Inferior parietal cortex (tissue), 1 donor: ENCODE data around the gene ST6GAL1.
"Not testable (repeated sequence)": the region's sequence is repeated elsewhere in the genome, so short reads cannot be mapped to it uniquely, and the experiment has no call there.

Experiments used
- DNase-seq: peaks from one replicate; pipeline ENCODE4 v3.0.0-alpha.2; 2016; ENCODE audit errors: extremely low spot score

Gene ST6GAL1

GRCh38 chr3:186967686-186968085 lies 37.4 kb downstream of the ST6GAL1 start:
- no peak for DNase-seq

GRCh38 chr3:186969607-186970006 lies 39.3 kb downstream of the ST6GAL1 start:
- DNase-seq, result no peak

DNA sequence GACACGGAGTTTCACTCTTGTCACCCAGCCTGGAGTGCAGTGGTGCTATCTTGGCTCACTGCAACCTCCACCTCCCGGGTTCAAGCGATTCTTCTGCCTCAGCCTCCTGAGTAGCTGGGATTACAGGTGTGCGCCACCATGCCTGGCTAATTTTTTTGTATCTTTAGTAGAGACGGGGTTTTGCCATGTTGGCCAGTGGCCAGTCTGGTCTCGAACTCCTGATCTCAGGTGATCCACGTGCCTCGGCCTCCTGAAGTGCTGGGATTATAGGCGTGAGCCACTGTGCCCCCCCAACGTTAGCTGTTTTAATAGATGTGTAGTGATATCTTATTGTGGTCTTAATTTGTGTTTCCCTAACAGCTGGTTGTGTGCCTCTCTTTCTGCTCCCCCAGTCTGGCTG lies 40.8 kb downstream of the ST6GAL1 start:
- not testable (repeated sequence) for DNase-seq

DNA sequence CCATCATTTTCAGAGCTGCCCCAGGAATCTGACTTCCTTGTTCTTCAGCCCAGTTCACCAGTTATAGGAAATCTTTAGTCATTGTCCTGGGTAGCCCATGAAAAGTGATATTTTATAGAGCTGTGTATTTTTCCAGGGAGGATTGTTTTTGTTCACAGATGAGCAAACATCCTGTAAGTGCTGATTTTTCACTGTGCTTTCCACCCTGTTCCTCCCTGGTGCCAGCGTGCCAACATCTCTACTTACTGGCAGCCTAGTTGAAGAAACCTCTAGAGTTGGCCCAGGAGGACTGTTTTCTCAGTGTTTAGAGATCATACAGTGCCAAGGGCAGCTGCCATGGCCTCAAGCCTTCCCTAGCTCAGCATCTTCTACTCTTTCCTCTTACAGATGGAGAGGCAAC lies 41.3 kb downstream of the ST6GAL1 start:
- no peak for DNase-seq

GRCh38 chr3:186973702-186974101 lies 43.4 kb downstream of the ST6GAL1 start:
- DNase-seq, result no peak

- no peak for DNase-seq
These were observed 44.5 kb downstream of the ST6GAL1 start for GRCh38 chr3:186974824-186975313.

GRCh38 chr3:186975726-186976125 lies 45.4 kb downstream of the ST6GAL1 start:
- DNase-seq, result no peak

- DNase-seq, result no peak
These were observed 46.8 kb downstream of the ST6GAL1 start for GRCh38 chr3:186976837-186977750.

DNA sequence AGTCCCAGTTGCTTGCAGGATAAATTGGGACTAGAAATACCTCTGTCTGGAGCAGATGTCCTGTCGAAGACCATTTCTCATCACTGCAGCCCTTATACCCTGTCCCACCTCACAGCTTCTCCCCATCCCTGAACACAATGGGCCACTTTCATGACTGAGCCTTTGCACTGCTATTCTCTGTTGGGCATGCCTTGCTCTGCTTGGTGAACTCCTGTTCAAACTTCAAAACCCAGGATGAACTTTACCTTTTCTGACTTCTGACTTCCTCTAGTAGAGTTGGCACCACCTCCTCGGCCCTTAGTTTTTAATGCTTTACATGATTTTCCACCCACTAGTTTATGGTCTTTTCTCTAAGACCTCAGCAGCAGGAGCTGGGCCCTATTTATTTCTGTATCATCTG lies 48.4 kb downstream of the ST6GAL1 start:
- no peak for DNase-seq

- no peak for DNase-seq
These were observed 49.5 kb downstream of the ST6GAL1 start for GRCh38 chr3:186979852-186980251.

DNA sequence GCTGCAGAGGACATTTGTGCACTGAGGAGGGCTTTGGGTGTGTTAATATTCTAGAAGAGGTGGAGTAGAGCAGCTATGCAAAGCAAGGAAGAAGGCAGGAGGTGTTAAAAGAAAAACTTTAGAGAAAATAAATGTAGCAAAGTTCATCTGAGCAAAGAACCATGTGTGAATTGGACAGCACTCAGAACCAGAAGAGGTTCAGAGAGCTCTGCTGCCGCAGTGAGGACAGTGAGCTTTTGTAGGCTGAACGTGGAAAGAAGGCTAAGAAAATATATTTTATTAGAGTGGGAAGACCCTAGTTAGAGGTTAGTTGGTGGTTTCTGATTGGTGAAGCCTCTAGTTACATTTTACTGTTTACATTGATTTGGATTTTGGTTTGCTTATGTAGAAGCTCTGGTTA lies 50.7 kb downstream of the ST6GAL1 start:
- DNase-seq, result no peak

DNA sequence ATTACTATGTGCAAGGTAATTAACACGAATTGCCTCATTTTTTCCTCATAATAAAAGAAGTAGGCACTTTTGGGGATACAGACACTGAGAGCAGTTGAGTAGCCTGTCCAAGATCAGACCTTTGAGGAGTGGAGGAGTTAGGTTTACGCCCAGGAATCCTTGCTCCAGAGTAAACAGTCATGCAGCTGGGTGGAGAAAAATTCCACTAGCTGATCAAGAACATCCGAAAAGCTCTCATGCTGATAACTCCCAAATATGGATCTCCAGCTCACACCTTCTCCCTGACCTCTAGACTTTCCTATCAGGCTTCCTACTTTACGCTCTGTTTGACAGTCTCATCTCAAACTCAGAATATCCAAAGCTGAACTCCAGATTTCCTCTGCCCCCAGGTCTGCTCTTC lies 53.3 kb downstream of the ST6GAL1 start:
- DNase-seq, result no peak

- no peak for DNase-seq
These were observed 53.7 kb downstream of the ST6GAL1 start for GRCh38 chr3:186984064-186984463.

- no peak for DNase-seq
These were observed 55.5 kb downstream of the ST6GAL1 start for GRCh38 chr3:186985661-186986364.

DNA sequence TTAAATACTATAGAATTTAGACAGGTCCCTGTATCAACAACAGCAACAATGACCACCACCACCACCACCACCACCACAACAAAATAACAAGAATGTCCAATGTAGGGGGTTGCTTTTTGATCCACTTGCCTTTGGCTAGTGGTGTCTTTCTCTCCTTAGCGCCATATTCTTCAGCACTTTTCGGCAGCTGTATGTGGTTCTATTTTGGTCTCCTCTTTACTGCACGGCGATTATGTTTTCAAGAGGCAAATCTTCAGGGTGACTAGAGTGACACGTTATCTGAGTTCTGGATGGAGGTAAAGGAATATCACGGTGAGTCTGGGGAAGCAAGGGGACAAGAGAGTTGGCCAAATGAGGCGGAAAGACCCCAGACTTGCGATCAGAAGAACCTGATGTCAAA lies 56.1 kb downstream of the ST6GAL1 start:
- no peak for DNase-seq

DNA sequence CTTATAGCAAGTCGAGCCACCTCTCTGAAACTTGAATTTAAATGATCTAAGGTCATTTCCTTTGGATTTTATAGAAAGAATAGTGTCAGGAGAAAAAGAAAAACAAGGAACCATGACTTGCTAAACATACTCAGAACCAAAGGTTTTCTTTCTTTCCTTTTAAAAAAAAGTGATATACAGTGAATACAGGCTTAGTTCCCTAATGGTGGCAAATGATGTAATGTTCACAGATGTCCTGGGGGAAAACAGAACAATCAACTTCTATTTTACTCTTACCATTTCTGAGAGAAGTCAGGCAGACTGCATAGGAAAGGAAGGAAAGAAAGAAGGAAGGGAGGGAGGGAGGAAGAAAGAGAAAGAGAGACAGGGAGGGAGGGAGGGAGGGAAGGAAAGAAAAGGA lies 56.5 kb downstream of the ST6GAL1 start:
- DNase-seq, result no peak

- DNase-seq, result no peak
These were observed 58.5 kb downstream of the ST6GAL1 start for GRCh38 chr3:186988806-186989205.

- no peak for DNase-seq
These were observed 59.1 kb downstream of the ST6GAL1 start for GRCh38 chr3:186989429-186989828.

DNA sequence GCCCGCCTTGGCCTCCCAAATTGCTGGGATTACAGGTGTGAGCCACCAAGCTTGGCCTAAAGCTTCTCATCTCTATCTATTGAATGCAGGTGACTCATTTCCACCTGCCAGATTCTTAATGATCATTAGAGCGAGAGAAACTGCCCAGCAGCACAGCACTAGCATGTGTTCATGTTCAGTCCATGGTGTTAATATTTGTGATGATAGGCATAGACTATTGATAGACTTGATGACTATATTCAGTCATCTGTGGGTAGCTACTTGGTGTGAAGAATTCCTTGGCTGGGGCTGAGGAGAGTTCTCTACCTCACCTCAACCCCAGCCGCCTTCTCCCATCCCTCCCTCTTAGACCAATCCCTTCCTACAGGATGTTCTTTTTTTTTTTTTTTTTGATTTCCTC lies 60.0 kb downstream of the ST6GAL1 start:
- no peak for DNase-seq

GRCh38 chr3:186990878-186991308 lies 60.6 kb downstream of the ST6GAL1 start:
- no peak for DNase-seq

DNA sequence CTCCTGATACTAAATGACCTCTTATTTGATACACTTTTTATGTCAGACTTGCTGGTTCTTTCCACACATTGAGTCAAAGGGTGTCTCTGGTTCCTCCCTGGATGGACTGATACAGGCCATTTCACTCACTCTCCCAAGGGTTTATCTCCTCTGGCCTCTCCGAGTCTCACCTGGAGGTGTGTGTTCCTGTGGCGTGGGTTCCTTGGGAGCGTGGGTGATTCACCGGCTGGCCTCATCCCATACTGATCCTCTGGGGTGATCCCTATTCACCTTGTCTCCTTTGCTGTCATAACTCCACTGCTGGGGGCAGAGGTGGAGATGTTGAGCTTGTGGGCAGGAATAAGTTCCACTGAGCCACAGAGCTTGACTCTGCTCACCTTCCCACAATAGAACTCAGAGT lies 61.1 kb downstream of the ST6GAL1 start:
- no peak for DNase-seq

- not testable (repeated sequence) for DNase-seq
These were observed 61.8 kb downstream of the ST6GAL1 start for GRCh38 chr3:186992096-186992495.
